Astrocyte of the hippocampus (primary cell): ENCODE results near the gene ARMC5.

ENCODE experiments used
- DNase-seq: peaks from one replicate; pipeline ENCODE4 v3.0.0; 2011; ENCODE audit warnings: low read depth, low spot score

Gene ARMC5

DNA sequence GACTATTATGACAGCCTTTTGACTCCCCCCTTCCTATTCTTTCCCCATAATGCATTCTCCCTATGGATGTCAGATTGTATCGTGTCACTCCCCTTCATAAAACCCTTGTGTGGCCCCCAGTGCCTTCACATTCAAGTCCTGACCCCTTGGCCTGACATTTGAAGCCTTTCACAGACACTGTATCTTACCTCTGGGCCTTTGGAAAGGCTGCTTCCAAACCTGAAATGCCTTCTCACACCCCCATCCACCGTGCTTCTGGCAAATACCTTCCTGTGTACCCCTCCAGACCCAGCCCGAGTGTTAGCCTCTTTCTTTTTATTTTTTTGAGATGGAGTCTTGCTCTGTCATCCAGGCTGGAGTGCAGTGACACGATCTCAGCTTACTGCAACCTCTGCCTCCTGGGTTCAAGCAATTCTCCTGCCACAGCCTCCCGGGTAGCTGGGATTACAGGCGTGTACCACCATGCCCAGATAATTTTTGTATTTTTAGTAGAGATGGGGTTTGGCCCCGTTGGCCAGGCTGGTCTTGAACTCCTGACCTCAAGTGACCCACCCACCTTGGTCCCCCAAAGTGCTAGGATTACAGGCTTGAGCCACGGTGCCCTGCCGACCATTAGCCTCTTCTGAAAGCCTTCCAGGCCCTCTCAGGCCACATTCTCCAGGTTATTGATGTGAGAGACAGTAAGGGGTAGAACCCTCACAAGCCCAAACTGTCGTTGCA, 2.1 kb downstream of the ARMC5 start:
- DNase-seq, result no peak

- DNase-seq, result no peak
These were observed 2.9 kb downstream of the ARMC5 start for GRCh38 chr16:31461921-31462804.

DNA sequence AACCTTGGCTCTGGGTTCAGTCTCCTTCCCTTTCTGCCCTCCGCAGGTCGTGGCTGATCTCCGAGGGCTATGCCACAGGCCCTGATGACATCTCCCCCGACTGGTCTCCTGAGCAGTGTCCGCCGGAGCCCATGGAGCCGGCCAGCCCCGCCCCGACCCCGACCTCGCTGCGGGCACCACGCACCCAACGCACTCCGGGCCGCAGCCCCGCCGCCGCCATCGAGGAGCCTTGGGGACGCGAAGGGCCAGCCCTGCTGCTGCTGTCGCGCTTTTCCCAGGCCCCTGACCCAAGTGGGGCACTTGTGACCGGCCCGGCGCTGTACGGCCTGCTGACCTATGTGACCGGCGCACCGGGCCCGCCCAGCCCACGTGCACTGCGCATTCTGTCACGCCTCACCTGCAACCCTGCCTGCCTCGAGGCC, 5.1 kb downstream of the ARMC5 start:
- no peak for DNase-seq

GRCh38 chr16:31464781-31465260, 5.5 kb downstream of the ARMC5 start:
- no peak for DNase-seq

DNA sequence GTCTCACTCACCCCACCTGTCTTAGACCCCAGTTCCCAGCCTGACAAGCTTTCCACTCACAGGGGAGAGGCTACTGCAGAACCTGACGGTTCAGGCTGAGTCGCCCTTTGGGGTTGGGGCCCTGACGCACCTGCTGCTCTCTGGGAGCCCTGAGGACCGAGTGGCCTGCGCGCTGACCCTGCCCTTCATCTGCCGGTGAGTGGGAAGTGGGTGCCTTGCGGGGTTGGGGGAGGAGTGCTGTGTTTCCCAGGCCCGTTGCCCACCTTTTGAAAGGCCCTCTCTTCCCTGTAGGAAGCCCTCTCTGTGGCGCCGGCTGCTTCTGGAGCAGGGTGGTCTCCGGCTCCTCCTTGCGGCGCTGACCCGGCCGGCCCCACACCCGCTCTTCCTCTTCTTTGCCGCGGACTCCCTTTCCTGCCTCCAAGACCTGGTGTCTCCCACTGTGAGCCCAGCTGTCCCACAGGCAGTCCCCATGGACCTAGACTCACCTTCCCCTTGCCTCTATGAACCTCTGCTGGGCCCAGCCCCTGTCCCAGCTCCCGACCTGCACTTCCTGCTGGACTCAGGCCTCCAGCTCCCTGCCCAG, 6.6 kb downstream of the ARMC5 start:
- no peak for DNase-seq

- DNase-seq, result no peak
These were observed 7.1 kb downstream of the ARMC5 start for GRCh38 chr16:31466381-31466841.

- DNase-seq, result no peak
These were observed 8.0 kb downstream of the ARMC5 start for GRCh38 chr16:31467151-31467773.

GRCh38 chr16:31467858-31468257, 8.6 kb downstream of the ARMC5 start:
- no peak for DNase-seq

GRCh38 chr16:31470615-31471014, 11.3 kb downstream of the ARMC5 start:
- no peak for DNase-seq

DNA sequence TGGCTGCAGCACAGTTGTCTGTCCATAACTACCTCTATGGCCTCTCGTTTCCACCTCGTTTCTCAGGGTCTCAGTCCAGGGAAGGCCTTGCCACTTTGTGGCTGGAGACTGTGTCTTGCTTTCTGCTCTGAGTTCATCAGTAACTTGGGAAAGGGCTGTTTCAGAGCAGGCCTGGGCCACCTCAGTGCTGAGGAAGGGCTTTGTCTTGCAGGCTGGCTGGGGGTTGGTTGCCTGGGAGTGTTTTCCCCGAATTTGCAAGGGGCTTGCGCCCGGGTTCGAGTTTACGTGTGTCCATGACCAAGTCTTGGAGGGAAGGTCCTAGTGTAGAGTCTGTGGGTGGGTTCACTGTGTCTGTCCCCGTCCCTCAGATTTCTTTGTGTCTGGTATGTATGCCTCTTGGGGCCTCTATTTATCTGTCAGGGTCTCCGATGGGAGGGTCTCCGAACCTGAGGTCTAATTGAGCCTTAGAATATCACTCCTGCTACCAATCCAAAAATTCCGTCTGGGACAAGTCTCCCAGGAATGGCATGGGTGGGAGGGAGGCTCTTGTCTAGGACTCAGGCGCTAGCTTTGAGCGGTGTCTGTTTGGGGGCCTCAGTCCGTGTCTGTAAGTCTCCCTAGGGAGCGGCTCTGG, 12.1 kb downstream of the ARMC5 start:
- DNase-seq, result no peak

DNA sequence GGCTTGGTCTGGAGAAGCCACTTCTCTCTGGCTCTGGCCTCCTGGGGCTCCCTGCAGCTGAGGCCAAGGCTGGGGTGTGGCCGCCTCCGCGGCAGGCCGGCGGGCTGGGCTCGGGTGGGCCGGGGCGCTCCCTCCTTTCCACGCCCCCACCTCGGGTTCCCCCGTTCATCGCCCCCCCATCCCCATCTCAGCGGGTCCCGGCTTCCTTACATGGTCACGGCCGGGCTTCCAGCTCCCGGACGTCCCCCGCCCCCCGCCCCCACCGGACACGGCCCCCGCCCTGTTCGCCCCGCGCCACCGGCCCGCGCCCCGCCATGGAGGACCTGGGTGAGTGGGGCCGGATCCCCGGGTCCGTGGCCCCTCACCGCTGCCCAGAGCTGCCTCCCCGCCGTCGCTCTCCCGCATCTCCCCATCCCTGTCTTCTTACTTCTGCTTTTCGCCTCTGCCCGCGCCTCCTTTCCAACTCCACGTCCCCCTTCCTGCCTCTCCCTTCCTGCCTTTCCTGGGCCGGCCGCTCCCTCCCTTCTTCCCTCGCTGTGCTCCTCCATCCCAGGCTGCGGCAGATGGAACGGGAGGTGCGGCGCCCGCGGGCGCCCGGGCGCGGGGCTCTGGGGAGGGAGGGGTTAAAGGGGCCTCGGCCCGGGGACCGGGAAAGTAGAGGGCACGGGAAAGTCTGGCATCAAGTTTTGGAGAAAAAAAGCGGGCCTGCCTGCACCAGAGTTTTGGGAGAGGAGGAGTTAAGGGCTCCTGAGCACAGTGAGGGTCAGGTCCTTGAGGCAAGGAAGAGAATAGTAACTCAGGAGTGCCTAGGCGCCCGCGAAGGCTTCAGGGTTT, 12.8 kb downstream of the ARMC5 start, which contains the start of gene TGFB1I1:
Gene TGFB1I1, plus strand, starts transcription at position 278 of the 834 bp plus-strand sequence. Its CDS starts 37 bp downstream, at position 315.
- DNase-seq, result peak; percentile 93

- peak; percentile 96 for DNase-seq
These were observed 13.5 kb downstream of the ARMC5 start for GRCh38 chr16:31472709-31473203.

DNA sequence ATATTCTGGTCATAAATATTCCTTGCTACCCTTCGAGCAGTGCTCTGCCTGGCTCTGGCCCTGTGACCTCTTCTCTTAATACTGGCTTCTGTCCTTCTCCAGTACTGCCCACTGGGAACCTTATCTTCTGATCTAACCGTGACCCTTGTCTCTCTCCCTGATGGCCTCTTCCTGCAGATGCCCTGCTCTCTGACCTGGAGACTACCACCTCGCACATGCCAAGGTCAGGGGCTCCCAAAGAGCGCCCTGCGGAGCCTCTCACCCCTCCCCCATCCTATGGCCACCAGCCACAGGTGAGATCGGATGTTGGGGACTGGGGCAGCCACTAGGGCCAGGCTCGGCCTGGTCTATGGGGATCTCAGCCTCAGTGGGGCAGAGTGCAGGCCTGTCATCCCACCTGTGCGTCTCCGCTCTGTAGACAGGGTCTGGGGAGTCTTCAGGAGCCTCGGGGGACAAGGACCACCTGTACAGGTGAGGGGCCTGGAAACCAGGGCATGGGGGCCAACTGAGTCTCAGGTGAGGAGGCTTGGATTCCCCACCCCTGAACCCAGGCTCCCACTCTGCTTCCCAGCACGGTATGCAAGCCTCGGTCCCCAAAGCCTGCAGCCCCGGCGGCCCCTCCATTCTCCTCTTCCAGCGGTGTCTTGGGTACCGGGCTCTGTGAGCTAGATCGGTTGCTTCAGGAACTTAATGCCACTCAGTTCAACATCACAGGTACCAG, 14.1 kb downstream of the ARMC5 start:
- no peak for DNase-seq

DNA sequence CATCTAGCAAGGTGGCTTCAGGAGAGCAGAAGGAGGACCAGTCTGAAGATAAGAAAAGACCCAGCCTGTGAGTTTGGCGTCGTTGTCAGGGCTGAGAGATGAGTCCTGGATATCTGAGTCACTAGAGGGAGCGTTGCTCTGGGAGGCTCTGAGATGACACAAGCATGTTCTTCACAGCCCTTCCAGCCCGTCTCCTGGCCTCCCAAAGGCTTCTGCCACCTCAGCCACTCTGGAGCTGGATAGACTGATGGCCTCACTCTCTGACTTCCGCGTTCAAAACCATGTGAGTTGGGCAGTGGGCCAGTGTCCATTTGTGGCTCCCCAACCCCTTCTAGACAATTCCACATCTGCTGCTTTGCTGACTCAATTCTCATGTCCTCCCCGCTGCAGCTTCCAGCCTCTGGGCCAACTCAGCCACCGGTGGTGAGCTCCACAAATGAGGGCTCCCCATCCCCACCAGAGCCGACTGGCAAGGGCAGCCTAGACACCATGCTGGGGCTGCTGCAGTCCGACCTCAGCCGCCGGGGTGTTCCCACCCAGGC, 14.9 kb downstream of the ARMC5 start:
- peak; percentile 79 for DNase-seq

GRCh38 chr16:31474773-31475738, 15.8 kb downstream of the ARMC5 start:
- no peak for DNase-seq

- no peak for DNase-seq
These were observed 16.6 kb downstream of the ARMC5 start for GRCh38 chr16:31475946-31476302.

DNA sequence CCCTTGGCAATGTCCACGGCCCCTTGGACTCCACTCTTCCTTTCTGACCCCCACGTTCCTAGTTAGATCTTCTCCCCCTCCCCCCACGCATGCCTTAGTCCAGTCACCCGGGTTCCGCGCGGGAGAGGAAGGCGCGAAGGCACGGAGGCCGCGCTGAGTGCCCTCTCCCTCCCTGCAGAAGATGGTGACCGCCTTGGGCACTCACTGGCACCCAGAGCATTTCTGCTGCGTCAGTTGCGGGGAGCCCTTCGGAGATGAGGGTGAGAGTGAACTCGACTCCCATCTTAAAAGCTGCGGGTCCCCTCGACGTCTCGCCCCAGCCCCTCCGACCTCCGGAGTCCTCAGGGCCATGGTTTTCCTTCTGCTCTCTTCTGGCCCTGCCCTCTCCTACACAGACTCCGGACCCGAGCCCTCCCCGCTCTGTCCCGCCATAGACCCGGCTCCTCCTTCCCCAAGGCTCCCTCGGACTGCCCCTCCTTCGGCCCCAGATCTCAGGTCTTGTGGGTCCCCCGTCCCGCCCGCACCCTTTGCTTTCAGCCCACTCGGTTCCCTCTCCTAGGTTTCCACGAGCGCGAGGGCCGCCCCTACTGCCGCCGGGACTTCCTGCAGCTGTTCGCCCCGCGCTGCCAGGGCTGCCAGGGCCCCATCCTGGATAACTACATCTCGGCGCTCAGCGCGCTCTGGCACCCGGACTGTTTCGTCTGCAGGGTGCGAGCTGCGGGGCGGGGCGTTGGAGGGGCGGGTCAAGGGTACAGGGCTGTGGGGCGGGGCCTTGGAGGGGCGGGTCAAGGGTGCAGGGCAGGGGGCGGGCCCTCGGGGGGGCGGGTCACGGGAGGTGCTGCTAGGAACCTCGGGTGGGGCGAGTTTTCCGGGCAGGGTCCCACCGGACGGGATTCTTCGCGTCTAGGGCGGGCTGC, 17.3 kb downstream of the ARMC5 start:
- DNase-seq, result no peak
